CD4-positive, alpha-beta T cell treated with Interleukin-6 at 100 ng/mL for 8 hours (primary cell): ENCODE measurements around the gene USP16.

ENCODE experiments used
- DNase-seq: peaks from one replicate; pipeline ENCODE4 v3.0.0-alpha.2; 2020; ENCODE audit warnings: mixed read lengths, low spot score

Gene USP16

DNA sequence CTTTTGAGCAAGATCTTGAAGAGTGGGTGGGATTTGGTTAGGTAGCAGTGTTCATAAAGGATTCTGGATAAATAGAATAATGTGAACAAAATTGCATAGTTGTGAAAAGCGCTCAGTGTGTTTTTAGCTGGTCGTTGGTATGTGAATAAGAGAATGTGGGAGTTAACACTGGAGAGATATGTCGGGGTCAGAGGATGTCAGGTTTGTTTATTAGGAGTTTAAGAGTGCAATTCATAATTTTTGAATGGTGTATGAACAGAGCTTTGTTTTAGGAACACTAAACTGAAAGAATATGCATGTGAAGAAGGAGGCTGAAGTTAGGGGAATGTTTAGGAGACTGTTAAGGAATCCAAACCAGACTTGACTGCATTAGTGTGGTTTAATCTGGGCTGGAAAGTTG lies 9.4 kb downstream of the USP16 start:
- no peak for DNase-seq

DNA sequence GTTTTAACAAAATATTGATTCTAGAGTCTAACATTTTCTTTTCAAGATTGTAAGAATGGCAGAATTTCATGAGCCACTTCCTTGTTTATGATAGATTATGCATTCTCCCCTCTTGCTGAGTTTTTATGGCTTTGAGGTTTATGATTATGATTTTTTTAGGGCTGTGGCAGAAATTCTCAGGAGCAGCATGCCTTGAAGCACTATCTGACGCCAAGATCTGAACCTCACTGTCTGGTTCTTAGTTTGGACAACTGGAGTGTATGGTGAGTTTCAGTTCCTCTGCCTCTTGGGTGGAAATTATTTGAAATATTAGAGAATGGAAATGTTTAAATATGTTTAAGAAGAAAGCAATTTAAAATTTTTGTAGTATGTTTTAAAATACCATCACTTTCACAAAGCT lies 10.2 kb downstream of the USP16 start:
- DNase-seq, result no peak

DNA sequence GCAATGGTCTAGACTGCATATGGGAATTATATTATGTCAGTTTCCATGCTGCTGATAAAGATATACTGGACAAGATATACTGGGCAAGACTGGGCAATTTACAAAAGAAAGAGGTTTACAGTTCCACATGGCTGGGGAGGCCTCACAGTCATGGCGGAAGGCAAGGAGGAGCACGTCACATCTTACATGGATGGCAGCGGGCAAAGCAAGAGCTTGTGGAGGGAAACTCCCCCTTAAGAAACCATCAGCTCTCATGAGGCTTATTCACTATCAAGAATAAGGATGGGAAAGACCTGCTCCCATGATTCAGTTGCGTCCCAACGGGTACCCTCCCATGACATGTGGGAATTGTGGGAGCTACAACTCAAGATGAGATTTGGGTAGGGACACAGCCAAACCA lies 27.8 kb downstream of the USP16 start:
- DNase-seq, result no peak

DNA sequence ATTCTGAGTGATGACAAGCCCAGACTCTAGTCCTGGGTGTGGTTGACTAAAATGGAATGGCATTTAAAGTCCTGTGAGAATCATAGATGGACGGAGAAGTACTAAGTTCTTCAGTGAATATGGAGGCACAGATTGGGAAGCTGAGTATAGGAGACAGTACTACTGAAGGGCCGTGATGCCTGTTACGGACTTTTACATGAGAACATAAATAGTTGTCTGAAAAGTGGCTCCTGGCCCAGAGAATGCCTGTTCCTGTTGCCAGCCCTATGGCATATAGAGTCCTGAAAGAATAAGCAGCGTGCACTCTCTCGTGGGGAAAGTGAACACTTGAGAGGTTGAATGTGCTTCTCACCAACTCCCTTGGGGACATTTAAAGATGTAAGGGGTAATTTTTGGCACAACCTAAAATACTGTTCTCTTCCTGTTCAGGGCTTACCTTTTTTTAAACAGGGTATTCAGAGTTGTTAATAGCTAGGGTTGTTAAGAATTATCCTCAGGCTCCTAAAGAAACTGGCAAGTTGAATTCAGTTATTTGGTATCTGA lies 28.6 kb downstream of the USP16 start:
- no peak for DNase-seq

DNA sequence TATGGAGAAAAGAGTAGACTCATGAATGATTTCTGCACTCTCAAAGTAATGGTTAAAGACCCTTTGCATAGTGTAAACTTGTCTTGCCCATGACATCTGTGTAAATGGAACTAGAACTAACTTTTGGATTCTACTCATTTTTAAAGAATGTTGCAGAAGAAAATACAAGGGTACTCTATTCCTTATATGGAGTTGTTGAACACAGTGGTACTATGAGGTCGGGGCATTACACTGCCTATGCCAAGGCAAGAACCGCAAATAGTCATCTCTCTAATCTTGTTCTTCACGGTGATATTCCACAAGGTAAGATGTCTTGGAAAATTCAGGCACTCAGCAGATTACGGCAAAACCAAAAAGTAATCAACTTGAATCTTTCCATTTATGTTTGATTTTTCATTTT lies 29.2 kb downstream of the USP16 start:
- no peak for DNase-seq

DNA sequence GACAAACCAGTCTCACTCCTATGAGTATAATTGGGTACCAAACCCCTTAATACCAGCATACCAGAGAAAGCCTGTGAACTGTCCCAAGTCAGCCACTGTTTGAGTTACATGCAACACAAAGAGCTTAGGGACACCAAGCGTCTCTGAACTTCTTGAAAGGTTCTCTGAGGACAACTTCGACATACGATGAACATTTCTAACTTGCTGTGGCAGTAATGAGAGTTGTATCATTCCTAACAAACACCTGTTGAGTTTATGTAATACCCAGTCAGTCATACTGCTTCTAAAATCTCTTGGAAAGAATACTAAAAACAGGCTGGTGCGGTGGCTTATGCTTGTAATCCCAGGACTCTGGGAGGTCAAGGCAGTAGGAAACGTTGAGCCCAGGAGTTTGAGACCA lies 30.6 kb downstream of the USP16 start:
- DNase-seq, result no peak

DNA sequence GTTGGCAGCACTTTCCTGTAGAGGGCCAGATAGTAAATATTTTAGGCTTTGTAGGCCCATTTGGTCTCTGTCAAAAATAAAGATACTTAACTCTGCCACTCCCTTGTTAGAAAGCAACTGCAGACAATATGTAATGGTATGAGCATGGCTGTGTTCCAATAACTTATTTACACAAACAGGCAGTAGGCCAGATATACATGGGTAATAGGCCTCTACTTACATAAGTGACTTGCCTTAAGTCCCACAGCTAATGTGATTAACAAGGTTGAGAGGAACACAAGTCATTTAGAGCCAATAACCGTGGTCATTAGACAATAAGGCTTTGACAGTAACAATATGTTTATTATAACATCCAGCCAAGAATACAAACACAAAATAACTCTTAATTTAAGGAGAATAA lies 31.5 kb downstream of the USP16 start:
- no peak for DNase-seq

DNA sequence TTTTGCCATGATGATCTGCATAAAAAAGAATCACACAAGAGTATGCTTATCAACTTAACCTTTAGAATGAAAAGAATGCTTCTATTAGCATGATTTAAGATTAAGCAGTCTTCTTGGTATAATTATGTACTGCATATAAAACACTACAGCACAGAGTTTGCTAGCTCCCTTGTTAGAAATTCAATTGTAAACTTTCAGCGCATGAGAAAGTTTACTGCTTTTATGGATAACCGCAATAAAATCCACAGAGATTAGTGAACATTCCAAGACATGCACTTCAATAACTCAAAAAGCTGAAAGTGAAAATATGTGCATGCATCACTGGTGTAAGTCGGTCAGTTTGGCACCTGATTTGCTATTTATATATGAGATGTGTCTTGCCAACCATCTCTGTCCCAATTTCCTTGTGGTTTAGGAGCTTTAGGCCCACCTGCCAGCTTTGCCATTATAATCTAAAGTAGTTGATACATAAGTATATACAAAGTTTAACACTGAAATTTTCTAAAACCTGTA lies 32.1 kb downstream of the USP16 start:
- DNase-seq, result no peak

DNA sequence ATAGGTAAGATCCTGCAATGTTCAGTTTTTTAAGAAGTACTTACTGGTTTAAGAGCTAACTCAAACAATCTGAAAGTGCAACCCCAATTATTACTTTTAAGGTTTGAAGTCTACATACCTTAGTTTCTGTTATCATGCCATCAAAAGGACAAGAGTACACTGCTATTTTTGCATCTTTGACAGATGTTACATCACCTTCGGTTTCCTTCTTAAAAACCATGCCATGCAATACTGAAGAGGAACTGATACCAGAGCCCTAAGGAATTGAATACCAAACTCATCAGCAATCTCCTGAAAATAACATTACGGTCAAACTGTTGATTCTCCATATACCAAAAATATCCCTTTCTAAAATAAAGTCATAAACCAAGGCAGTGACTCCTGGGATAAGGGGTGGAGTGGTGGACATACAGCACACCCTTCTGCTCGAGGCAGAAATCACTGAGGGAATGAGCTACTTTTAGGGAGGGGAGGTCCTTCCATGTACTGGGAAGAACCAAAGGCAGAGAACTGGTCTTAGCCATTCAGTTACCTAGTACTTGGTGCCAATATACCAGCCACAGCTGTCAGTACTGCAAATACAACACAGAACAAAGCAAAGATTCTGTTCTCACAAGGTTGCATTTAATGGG lies 40.5 kb downstream of the USP16 start:
- DNase-seq, result no peak

DNA sequence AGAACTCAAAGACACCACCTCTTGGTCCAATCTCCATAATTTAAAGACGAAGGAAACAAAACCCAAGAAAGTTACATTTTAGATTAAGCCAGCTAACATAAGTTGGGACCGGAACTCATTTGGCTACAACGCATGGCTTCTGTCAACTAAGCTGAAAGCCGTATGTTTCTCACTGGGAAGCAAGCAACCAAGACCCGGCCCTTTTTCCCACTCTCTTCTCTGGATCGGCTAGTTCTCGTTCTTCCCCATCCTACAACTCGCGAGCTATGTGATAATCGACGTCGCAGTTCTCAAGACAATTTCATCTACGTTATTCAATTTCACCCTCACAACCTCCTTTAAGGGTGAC lies 48.4 kb downstream of the USP16 start:
- no peak for DNase-seq

DNA sequence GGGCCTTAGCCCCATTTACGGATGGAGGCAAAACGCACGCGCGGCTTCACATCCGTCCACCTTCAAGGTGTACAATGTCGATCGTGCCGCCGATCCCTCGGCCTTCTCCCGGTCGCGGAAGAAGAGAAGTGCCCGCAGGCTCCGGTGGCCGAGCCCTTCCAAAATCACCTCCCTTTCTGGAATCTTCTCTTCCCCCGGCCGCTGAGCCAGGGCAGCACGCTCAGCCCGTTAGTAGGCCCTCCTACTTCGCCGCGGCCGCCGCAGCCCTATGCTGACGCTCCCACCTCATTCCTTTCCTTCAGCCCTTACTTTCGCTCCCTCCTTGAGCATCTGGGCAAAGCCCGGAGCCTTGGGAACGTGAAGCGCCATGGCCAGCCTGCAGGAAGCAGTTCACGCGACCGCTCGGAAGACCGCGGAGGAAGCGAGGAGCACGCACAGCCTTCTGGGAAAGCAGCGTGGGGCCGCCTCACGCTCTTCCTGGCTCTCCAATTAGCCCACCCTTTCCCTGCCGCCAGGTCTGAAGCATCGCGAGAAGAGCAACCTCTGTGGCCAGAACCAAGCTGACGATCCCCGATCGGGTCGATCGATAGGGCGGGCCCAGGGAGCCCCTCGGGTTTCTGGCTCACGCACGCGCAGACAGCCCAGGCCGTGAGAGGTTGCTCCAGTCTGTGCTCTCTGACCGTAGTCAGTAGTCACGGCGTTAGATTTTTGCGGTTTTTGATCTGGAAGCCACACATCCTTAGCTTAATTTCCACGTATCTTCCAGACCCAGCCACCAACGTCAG lies 48.9 kb downstream of the USP16 start, which contains the start of gene CCT8:
Gene CCT8 (minus strand): TSS at position 427 of the 785 bp plus-strand sequence. CDS start 58 bp downstream, at position 369.
- peak; percentile 99 for DNase-seq

DNA sequence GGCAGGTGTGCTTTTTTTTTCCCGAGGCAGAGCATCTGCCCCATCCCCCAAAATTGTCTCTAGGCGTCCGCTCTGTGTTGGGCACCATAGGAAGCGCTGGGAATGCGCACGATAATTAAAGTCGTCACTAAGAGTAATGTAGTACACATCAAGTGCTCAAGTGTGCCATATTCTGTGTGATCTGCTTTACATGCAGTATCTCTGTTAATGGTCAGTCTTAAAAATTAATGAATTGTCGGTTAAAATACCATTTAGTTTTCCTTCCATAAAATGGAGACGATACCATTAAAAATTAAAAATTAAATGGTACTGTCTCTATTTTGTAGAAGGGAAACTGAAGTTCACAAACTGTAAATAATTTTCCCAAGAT lies 49.5 kb downstream of the USP16 start:
- no peak for DNase-seq

DNA sequence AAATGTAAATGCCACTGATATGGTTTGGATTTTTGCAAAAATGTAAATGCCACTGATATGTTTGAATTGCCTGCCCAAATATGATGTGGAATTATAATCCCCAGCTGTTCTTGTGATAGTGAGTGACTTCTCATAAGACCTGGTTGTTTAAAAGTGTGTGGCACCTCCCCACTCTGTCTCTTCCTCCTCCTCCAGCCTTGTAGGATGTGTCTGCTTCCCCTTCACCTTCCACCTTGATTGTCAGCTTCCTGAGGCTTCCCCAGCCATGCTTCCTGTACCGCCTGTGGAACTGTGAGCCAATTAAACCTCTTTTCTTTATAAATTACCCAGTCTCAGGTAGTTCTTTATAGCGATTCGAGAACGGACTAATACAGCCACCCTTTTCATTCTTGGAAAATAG lies 50.3 kb downstream of the USP16 start:
- no peak for DNase-seq

DNA sequence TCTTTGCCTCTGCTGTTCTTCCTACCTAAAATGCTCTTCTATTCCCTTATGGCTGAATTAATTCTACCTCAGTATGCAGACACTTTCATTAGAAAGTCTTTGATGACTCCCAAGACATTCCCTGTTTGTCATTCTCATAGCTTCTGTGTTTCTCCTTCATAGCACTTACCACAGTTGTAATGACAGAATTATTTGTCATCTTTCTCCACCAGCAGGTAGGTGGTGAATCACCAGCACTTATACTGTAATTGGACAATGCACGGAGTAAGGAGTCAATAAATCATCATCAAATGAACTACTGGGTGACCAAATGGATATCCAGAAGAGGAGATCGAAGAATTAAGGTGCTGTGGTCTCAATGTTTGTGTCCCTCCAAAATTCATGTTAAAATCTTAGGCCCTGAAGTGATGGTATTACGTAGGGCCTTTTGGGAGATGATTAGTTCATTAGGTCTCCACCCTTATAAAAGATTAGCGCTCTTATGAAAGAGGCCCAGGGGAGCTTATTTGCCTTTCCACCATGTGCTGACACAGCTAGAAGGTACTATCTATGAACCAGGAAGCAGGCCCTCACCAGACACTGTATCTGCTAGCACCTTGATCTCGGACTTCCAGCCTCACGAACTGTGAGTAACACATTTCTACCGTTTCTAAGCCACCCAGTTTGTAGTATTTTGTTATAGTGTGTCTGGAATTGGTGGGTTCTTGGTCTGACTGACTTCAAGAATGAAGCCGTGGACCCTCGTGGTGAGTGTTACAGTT lies 51.4 kb downstream of the USP16 start:
- no peak for DNase-seq

DNA sequence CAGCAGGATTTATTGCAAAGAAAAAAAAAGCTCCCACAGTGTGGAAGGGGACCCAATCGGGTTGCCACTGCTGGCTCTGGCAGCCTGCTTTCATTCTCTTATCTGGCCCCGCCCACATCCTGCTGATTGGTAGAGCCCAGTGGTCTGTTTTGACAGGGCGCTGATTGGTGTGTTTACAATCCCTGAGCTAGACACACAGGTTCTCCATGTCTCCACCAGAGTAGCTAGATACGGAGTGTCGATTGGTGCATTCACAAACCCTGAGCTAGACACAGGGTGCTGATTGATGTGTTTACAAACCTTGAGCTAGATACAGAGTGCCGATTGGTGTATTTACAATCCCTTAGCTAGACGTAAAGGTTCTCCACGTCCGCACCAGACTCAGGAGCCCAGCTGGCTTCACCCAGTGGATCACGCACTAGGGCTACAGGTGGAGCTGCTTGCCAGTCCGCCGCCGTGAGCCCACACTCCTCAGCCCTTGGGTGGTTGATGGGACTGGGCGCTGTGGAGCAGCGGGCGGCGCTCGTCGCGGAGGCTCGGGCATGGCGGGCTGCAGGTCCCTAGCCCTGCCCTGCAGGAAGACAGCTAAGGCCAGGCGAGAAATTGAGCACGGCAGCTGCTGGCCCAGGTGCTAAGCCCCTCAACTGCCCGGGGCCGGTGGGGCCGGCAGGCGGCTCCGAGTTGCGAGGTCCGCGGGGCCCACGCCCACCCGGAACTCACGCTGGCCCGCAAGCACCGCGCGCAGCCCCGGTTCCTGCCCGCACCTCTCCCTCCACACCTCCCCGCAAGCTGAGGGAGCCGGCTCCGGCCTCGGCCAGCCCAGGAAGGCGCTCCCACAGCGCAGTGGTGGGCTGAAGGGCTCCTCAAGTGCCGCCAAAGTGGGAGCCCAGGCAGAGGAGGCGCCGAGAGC lies 52.5 kb downstream of the USP16 start:
- peak; percentile 60 for DNase-seq

DNA sequence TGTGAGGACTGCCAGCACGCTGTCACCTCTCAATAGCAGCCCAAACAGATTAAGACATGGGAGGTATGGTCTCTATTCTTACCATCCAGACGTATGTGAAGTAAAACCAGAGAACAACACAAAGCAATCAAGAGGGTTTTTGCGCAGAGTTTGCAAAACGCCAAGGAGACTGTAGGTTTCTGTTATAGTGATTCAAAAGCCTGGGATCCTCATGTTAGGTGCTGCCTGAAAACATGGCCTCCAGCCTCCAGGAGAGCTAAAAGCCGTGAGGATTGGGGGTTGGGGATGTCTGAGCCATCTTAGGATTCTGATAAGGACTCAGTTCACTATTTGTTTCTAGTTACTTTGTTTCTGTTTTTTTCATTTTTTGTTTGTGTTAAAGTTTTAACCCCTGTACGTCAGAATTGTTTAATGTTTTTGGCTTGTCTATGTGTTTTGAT lies 53.2 kb downstream of the USP16 start:
- peak; percentile 19 for DNase-seq

DNA sequence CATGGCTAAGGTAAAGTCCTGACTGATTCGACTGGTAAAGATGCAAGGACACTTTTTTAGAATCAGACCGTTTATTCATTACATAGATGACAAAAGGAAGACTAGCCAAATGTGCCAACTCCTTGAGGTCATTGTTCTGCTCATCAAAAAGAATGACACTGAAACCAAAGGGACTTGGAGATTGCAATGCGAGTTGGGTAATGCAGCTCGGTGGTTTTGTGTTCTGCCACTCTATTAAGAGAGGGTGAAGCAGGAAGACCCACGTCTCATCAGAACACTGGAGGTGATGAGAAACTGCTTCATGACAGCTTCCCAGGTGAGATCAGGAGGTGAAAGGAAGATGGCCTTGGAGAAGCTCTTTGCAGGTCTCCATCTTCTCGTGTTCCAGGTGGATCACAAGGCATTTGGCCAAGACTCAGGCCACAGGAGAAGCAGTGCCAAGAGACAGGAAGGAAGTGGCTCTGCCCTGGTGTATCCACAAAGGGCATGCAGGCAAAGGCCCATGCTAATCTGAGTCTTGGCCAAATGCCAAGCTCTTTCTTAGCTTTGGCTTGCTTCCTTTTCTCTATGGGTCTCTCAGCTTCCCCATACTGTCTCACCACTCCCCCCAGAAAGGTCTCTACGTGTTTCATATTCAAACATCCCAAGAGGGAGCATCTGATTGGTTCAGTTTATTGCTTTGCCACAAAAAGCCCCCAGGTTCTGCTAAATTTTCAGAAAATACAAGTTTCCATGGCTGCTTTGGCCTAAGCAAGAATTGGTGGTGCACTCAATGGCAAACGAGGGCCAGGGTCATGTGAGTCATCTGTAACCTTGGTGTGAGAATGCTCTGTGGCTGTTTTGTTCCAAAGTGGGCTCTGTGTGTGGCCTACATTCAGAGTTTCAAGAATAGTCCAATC lies 54.6 kb downstream of the USP16 start:
- peak; percentile 42 for DNase-seq

DNA sequence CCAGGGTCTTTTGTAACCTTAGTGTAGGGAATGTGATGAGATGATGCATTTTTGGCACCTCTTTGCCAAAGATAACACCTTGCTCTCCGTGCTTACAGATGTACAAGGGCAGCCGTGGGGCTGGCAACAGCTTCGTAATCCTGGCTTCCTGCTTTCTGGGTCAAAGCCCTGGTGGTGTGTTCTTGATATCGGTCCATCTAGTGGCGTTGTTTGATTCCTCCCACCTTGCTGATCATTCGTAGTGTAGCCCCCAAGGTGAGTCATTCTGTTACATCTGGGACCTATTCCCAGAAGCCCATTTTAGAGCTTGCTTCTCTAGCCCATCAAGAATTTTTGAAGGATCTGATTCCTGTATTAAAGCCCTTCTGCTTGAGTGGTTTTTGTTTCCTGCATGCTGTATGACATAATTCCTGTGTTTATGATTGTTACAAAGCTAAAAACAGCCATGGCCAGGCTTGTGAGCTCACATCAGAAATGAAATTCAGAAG lies 56.0 kb downstream of the USP16 start:
- DNase-seq, result peak; percentile 19

DNA sequence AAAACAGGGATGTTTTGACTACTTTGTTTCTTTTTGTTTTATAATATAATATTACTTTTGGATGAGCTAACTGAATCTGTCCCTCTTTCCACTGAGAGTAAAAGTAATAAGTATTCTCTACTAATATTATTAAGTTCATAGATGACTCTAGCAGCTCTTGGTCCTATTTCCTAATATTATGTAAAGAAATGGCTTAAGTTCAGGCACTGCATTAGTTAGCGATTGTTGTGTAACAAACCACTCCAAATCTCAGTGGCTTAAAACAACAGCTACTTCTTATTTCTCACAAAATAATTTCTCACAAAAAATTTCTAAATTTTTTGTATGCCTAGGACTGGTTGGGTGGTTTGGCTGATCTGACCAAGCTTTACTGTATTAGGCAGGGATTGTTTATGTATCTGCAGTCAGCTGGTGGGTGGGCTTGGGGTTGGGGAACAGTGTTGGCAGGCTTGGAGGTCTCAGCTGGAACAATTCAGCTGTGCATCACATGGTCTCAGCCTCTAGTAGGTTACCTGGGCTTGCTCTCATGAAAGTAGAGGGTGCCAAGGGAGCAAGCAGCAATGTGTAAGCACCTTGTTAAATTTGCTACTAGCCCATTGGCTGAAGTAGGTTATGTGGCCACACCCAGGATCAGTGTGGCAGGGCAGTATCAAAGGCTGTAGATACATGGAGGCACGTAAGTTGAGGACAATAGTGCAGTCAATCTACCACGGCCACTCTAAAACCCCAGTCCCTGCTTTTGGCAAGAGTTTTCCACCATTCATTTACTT lies 57.8 kb downstream of the USP16 start:
- DNase-seq, result no peak

DNA sequence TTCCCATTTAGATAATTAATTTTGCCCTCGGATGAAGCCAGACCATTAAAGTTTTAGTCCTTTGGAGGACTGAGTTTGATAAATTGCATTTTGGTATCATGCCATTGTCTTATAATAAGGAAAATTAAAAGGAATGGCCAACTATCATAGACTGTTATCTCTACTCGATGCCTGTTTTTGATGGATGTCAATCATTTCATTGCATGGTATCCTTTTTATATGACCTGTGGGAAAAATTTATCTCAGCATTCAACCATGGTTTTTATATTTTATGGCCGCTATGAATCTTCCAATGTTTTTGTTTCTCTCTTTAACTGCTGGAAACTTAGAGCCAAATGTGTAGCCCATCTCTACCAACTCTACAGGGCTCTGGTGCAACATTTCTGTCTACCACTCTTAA lies 58.8 kb downstream of the USP16 start:
- no peak for DNase-seq
